ENCODE data around the gene PROK1.

PROK1 gene

GRCh38 chr1:110482662-110483307, 31.8 kb downstream of the PROK1 start:
- DNase-seq (ENCODE audit: insufficient read length): no peak
- FAIRE-seq: no peak

GRCh38 chr1:110483308-110483685, 32.3 kb downstream of the PROK1 start:
- no peak for FAIRE-seq

More at GRCh38 chr1:110482662-110483307, 31.8 kb downstream of the PROK1 start:
- TF ChIP-seq TAF1 (IDR thresholded peaks at IDR 0.05; ENCODE audit: borderline replicate concordance, low read depth, low read length) (no peak), POLR2AphosphoS5 (IDR thresholded peaks at IDR 0.05; ENCODE audit: low read depth, low read length) (no peak), POLR2A (IDR thresholded peaks at IDR 0.05; ENCODE audit: low read depth, low read length) (no peak)

GRCh38 chr1:110484801-110485200, 33.9 kb downstream of the PROK1 start:
- DNase-seq (ENCODE audit: insufficient read length): no peak
- no peak for TF ChIP-seq TAF1 (IDR thresholded peaks at IDR 0.05; ENCODE audit: borderline replicate concordance, low read depth, low read length)
- TF ChIP-seq POLR2AphosphoS5 (IDR thresholded peaks at IDR 0.05; ENCODE audit: low read depth, low read length): no peak
- TF ChIP-seq POLR2A (IDR thresholded peaks at IDR 0.05; ENCODE audit: low read depth, low read length): no peak
- no peak for FAIRE-seq

More at GRCh38 chr1:110483308-110483685, 32.3 kb downstream of the PROK1 start:
- TF ChIP-seq POLR2A (IDR thresholded peaks at IDR 0.05; ENCODE audit: low read depth, low read length) (no peak), POLR2AphosphoS5 (IDR thresholded peaks at IDR 0.05; ENCODE audit: low read depth, low read length) (no peak), TAF1 (IDR thresholded peaks at IDR 0.05; ENCODE audit: borderline replicate concordance, low read depth, low read length) (no peak)
- no peak for DNase-seq (ENCODE audit: insufficient read length)

- TF ChIP-seq POLR2AphosphoS5 (IDR thresholded peaks at IDR 0.05; ENCODE audit: low read depth, low read length) (no peak), POLR2A (IDR thresholded peaks at IDR 0.05; ENCODE audit: low read depth, low read length) (no peak), TAF1 (IDR thresholded peaks at IDR 0.05; ENCODE audit: borderline replicate concordance, low read depth, low read length) (no peak)
- DNase-seq (ENCODE audit: insufficient read length): no peak
- no peak for FAIRE-seq
These were observed 34.8 kb downstream of the PROK1 start for GRCh38 chr1:110485725-110486124.

- FAIRE-seq (no peak), DNase-seq (ENCODE audit: insufficient read length) (no peak)
- TF ChIP-seq POLR2AphosphoS5 (IDR thresholded peaks at IDR 0.05; ENCODE audit: low read depth, low read length) (no peak), POLR2A (IDR thresholded peaks at IDR 0.05; ENCODE audit: low read depth, low read length) (no peak), TAF1 (IDR thresholded peaks at IDR 0.05; ENCODE audit: borderline replicate concordance, low read depth, low read length) (no peak)
These were observed 36.8 kb downstream of the PROK1 start for GRCh38 chr1:110487726-110488125.

GRCh38 chr1:110488161-110488560, 37.2 kb downstream of the PROK1 start:
- no peak for TF ChIP-seq POLR2AphosphoS5 (IDR thresholded peaks at IDR 0.05; ENCODE audit: low read depth, low read length)
- TF ChIP-seq TAF1 (IDR thresholded peaks at IDR 0.05; ENCODE audit: borderline replicate concordance, low read depth, low read length): no peak
- TF ChIP-seq POLR2A (IDR thresholded peaks at IDR 0.05; ENCODE audit: low read depth, low read length): no peak
- no peak for DNase-seq (ENCODE audit: insufficient read length)
- no peak for FAIRE-seq

- DNase-seq (ENCODE audit: insufficient read length): no peak
- TF ChIP-seq POLR2A (IDR thresholded peaks at IDR 0.05; ENCODE audit: low read depth, low read length) (no peak), POLR2AphosphoS5 (IDR thresholded peaks at IDR 0.05; ENCODE audit: low read depth, low read length) (no peak), TAF1 (IDR thresholded peaks at IDR 0.05; ENCODE audit: borderline replicate concordance, low read depth, low read length) (no peak)
- FAIRE-seq: no peak
These were observed 37.9 kb downstream of the PROK1 start for GRCh38 chr1:110488867-110489266.

GRCh38 chr1:110489406-110489805, 38.5 kb downstream of the PROK1 start:
- FAIRE-seq (no peak), DNase-seq (ENCODE audit: insufficient read length) (no peak)
- TF ChIP-seq POLR2A (IDR thresholded peaks at IDR 0.05; ENCODE audit: low read depth, low read length): no peak
- no peak for TF ChIP-seq TAF1 (IDR thresholded peaks at IDR 0.05; ENCODE audit: borderline replicate concordance, low read depth, low read length)
- TF ChIP-seq POLR2AphosphoS5 (IDR thresholded peaks at IDR 0.05; ENCODE audit: low read depth, low read length): no peak

GRCh38 chr1:110489973-110490542, 39.1 kb downstream of the PROK1 start:
- FAIRE-seq: no peak
- no peak for DNase-seq (ENCODE audit: insufficient read length)
- TF ChIP-seq POLR2AphosphoS5 (IDR thresholded peaks at IDR 0.05; ENCODE audit: low read depth, low read length) (no peak), TAF1 (IDR thresholded peaks at IDR 0.05; ENCODE audit: borderline replicate concordance, low read depth, low read length) (no peak), POLR2A (IDR thresholded peaks at IDR 0.05; ENCODE audit: low read depth, low read length) (no peak)

- FAIRE-seq: no peak
- no peak for DNase-seq (ENCODE audit: insufficient read length)
- TF ChIP-seq POLR2AphosphoS5 (IDR thresholded peaks at IDR 0.05; ENCODE audit: low read depth, low read length) (no peak), POLR2A (IDR thresholded peaks at IDR 0.05; ENCODE audit: low read depth, low read length) (no peak), TAF1 (IDR thresholded peaks at IDR 0.05; ENCODE audit: borderline replicate concordance, low read depth, low read length) (no peak)
These were observed 40.0 kb downstream of the PROK1 start for GRCh38 chr1:110490791-110491451.

GRCh38 chr1:110492573-110492972, 41.6 kb downstream of the PROK1 start:
- FAIRE-seq: no peak
- no peak for DNase-seq (ENCODE audit: insufficient read length)
- TF ChIP-seq POLR2A (IDR thresholded peaks at IDR 0.05; ENCODE audit: low read depth, low read length): no peak
